KMS-11 (cell line): ENCODE measurements around the gene DSEL.

Source experiments
- H2AFZ ChIP-seq: fragments of 200-600 bp; sonication (generic); 2 replicates; pipeline ENCODE4 v1.6.1; 2016; ENCODE audit warnings: antibody characterized with exemption, mixed run types, low read depth
- H3K27ac ChIP-seq: fragments of 200-600 bp; sonication (generic); 2 replicates; pipeline ENCODE4 v1.6.1; 2016; ENCODE audit warnings: mild to moderate bottlenecking, mixed run types
- H3K27me3 ChIP-seq: fragments of 200-600 bp; sonication (generic); 2 replicates; pipeline ENCODE4 v1.6.1; 2017; ENCODE audit warnings: mild to moderate bottlenecking, low read depth, mixed run types, moderate library complexity; ENCODE audit not compliant: insufficient read depth
- H3K36me3 ChIP-seq: fragments of 200-600 bp; sonication (generic); 2 replicates; pipeline ENCODE4 v1.6.1; 2017; ENCODE audit warnings: mild to moderate bottlenecking, mixed run types; ENCODE audit not compliant: insufficient read depth
- H3K4me1 ChIP-seq: fragments of 200-600 bp; sonication (generic); 2 replicates; pipeline ENCODE4 v1.6.1; 2016; ENCODE audit warnings: mild to moderate bottlenecking, low read depth, mixed run types; ENCODE audit not compliant: poor library complexity, severe bottlenecking
- H3K4me2 ChIP-seq: fragments of 200-600 bp; sonication (generic); 2 replicates; pipeline ENCODE4 v1.7.0; 2016; ENCODE audit warnings: mild to moderate bottlenecking, mixed run types
- H3K4me3 ChIP-seq: fragments of 200-600 bp; sonication (generic); IDR thresholded peaks from 2 replicates; pipeline ENCODE4 v1.6.1; 2017; ENCODE audit warnings: low read depth, low read length, mixed read lengths; ENCODE audit not compliant: insufficient read depth
- H3K79me2 ChIP-seq: fragments of 200-600 bp; sonication (generic); 2 replicates; pipeline ENCODE4 v1.6.1; 2016; ENCODE audit warnings: low read depth, mixed run types; ENCODE audit not compliant: insufficient read depth
- H3K9ac ChIP-seq: fragments of 200-600 bp; sonication (generic); 2 replicates; pipeline ENCODE4 v1.6.1; 2016; ENCODE audit warnings: mild to moderate bottlenecking, mixed run types
- H4K20me1 ChIP-seq: fragments of 200-600 bp; sonication (generic); 2 replicates; pipeline ENCODE4 v1.6.1; 2016; ENCODE audit warnings: mild to moderate bottlenecking, mixed run types; ENCODE audit not compliant: insufficient read depth
- CTCF ChIP-seq: fragments of 200-600 bp; sonication (generic); conservative IDR thresholded peaks from 2 replicates; pipeline ENCODE4 v1.6.1; 2017; ENCODE audit warnings: low read depth, mild to moderate bottlenecking, antibody characterized with exemption, low read length, moderate library complexity, mixed read lengths

DSEL gene

DNA sequence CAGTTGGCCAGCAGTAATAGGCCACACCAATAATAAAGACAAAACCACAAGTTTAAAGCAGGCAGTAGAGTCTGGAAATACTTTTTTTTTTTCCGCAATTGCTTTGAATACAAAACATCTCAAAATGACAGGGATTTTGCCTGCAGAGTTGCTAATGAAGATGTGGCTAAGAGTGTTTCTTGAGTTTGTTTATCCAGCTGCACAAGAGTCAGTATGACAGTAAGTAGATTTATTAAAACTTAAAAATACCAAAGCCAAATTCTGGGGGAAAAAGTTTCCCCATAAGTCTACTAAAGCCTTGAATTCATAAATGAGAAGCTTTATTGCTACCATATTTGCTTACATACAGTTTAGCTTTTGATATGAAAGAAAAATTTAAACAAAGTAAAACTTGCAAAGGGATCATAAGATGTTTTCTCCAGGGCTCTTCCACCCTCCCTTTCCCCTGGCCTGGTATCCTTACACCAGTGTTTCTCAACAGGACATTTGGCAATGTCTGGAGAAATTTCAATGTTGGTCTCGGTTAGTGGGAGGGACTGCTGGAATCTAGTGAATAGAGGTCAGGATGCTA is 3.9 kb upstream of the DSEL start:
- no peak overlapping the region for H2AFZ ChIP-seq
- H3K27ac ChIP-seq: no peak overlapping the region
- no peaks in the 10 kb centered on the region for H4K20me1 ChIP-seq
- H3K4me3 ChIP-seq: no peak overlapping the region
- no peak for TF ChIP-seq CTCF
- no peak overlapping the region for H3K9ac ChIP-seq
- no peaks in the 10 kb centered on the region for H3K36me3 ChIP-seq
- H3K4me1 ChIP-seq: peaks cover 5% of the 10 kb centered on the region
- no peak overlapping the region for H3K4me2 ChIP-seq
- no peaks in the 10 kb centered on the region for H3K27me3 ChIP-seq
- no peaks in the 10 kb centered on the region for H3K79me2 ChIP-seq

DNA sequence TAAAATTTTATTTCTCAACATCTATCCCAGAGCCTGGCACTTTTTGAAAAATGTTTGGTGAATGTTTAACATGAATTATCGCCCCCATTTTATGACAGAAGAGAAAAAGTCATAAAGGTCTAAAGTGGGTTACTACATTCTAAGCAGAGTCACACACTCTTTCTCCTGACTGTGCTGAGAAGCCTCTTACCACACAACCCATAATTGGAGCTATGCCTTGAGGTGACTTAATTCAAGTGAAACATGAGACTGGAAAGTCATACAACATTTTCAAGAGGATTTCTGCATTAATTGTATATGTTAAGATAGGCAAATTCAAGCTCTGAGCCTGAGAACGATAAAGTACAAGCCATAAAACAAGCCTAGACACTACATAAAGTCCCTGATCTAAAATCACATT is 3.1 kb upstream of the DSEL start:
- no peak for TF ChIP-seq CTCF
- Histone ChIP-seq H3K4me3 (no peak overlapping the region), H3K36me3 (no peaks in the 10 kb centered on the region), H3K27ac (no peak overlapping the region), H4K20me1 (no peaks in the 10 kb centered on the region), H3K79me2 (no peaks in the 10 kb centered on the region), H3K27me3 (no peaks in the 10 kb centered on the region), H2AFZ (no peak overlapping the region), H3K4me2 (no peak overlapping the region), H3K9ac (no peak overlapping the region), H3K4me1 (peaks cover 5% of the 10 kb centered on the region)

- Histone ChIP-seq H3K9ac (no peak overlapping the region), H2AFZ (no peak overlapping the region), H3K36me3 (no peaks in the 10 kb centered on the region), H4K20me1 (no peaks in the 10 kb centered on the region), H3K4me1 (peaks cover 5% of the 10 kb centered on the region), H3K79me2 (no peaks in the 10 kb centered on the region), H3K27ac (no peak overlapping the region), H3K4me2 (no peak overlapping the region), H3K27me3 (no peaks in the 10 kb centered on the region), H3K4me3 (no peak overlapping the region)
- TF ChIP-seq CTCF: no peak
Measured at GRCh38 chr18:67518566-67518965, 2.0 kb upstream of the DSEL start.

- H3K79me2 ChIP-seq: no peaks in the 10 kb centered on the region
- H3K9ac ChIP-seq: peak overlapping the region; percentile 45; the same call in 1 of the 2 replicates
- H3K27ac ChIP-seq: no peak overlapping the region
- peaks cover 5% of the 10 kb centered on the region for H3K4me1 ChIP-seq
- no peaks in the 10 kb centered on the region for H3K36me3 ChIP-seq
- TF ChIP-seq CTCF: no peak
- no peaks in the 10 kb centered on the region for H3K27me3 ChIP-seq
- H3K4me3 ChIP-seq: no peak overlapping the region
- H4K20me1 ChIP-seq: no peaks in the 10 kb centered on the region
- peak overlapping the region; percentile 90 for H3K4me2 ChIP-seq
- peak overlapping the region; percentile 99 for H2AFZ ChIP-seq
Measured at GRCh38 chr18:67517444-67517765, 885 bp upstream of the DSEL start.
